Heart left ventricle (tissue), 16 donors: ENCODE data around the gene MED31. TPM values are rescaled to one million over a fixed set of nuclear protein-coding genes. Genes with fewer than 3 reads are reported as not detected.

Experiments used
- ATAC-seq, 4 donors: fragments of 200-7000 bp; cut with Tn5 transposase; one replicate each; pipeline ENCODE4 v1.9.1; 2020 to 2022; ENCODE audit warnings: moderate library complexity in 4 of 4, mild to moderate bottlenecking in 3 of 4, moderate number of reproducible peaks in 1 of 4
- DNase-seq, 5 donors: peaks; one replicate each; pipeline ENCODE4 v3.0.0-alpha.2; 2020
- H3K27ac ChIP-seq, 12 donors: fragments of 200-600 bp; sonication (generic) in 4 of 12; one replicate each; pipeline versions ENCODE4 v1.5.0 to v1.8.0; 2016 to 2022; ENCODE audit warnings: mild to moderate bottlenecking in 2 of 12
- H3K27me3 ChIP-seq, 9 donors: fragments of 200-600 bp; sonication (generic) in 2 of 9; one replicate each; pipeline versions ENCODE4 v1.5.1 to v1.8.0; 2016 to 2022; ENCODE audit warnings: mild to moderate bottlenecking in 3 of 9
- H3K36me3 ChIP-seq, 9 donors: fragments of 200-600 bp; sonication (generic) in 2 of 9; one replicate each; pipeline versions ENCODE4 v1.5.0 to v1.8.0; 2018 to 2022; ENCODE audit warnings: mild to moderate bottlenecking in 2 of 9
- H3K4me1 ChIP-seq, 12 donors: fragments of 200-600 bp; sonication (generic) in 4 of 12; one replicate each; pipeline versions ENCODE4 v1.5.0 to v1.8.0; 2016 to 2022; ENCODE audit warnings: mild to moderate bottlenecking in 3 of 12
- H3K4me3 ChIP-seq, 12 donors: fragments of 200-600 bp; sonication (generic) in 4 of 12; one replicate each; pipeline versions ENCODE4 v1.5.0 to v1.8.0; 2017 to 2022; ENCODE audit warnings: mild to moderate bottlenecking in 9 of 12, moderate library complexity in 4 of 12
- H3K9me3 ChIP-seq, 12 donors: fragments of 200-600 bp; sonication (generic) in 4 of 12; one replicate each; pipeline versions ENCODE4 v1.5.0 to v1.8.0; 2016 to 2022; ENCODE audit warnings: mild to moderate bottlenecking in 1 of 12
- POLR2A ChIP-seq, 2 donors: fragments of 450-650 bp; IDR thresholded peaks; one replicate each; pipeline ENCODE4 v1.6.1; 2017; ENCODE audit warnings: antibody characterized with exemption in 2 of 2, mild to moderate bottlenecking in 2 of 2, moderate library complexity in 2 of 2
- WGBS, 4 donors: extraction: QIAGEN DNeasy Blood & Tissue Kit in 2 of 4; methylation state at CpG; one replicate each; pipeline versions ENCODE4 v1.1.5 to v1.1.7; 2013 to 2018; 5-methylcytosine and 5-hydroxymethylcytosine counted together
- intact Hi-C, 10 donors: fragments of 100-400 bp; cut with DNase I; formaldehyde crosslinking; loops; one replicate each; pipeline versions ENCODE4 v1.11.1 to v1.14.2; 2022
- polyA plus RNA-seq, 2 donors: library from polyadenylated mRNA; stranded (reverse); fragments of 200-250 nt; gene quantifications; one replicate each; pipeline ENCODE4 v1.2.3, GENCODE V29; 2013
- total RNA-seq, 9 donors: library from RNA; depleted of rRNA in 2 of 9; stranded (reverse); fragments of >200 nt in 2 of 9; fragmentation: NEBNext Ultra II Directional in 3 of 9; extraction: Animal tissue kit (Norgen Biotek cat#: 25700) in 3 of 9; gene quantifications; one replicate each; pipeline versions ENCODE4 v1.1.0 to v1.2.4, GENCODE V29; 2016 to 2023
- TF ChIP-seq, protein P1 (sequence below), 12 donors: fragments of 200-600 bp; sonication (generic) in 4 of 12; IDR thresholded peaks; one replicate each; pipeline versions ENCODE4 v1.5.0 to v1.8.0; 2018 to 2022; ENCODE audit warnings: antibody characterized with exemption in 12 of 12, mild to moderate bottlenecking in 5 of 12
- donor health status: ischemic (EF 13 %, LVEDD 7.1; RV severe dilation, severe dysfunction).
- donor health status: healthy with polysubstance abuse.
- donor health status: DM: no; HTN: yes; CAD: no.
- donor health status: DM: no; HTN: no; CAD: no.
- donor health status: ischemic (EF 25% LVEDD 6.9; RV normal size, moderate dysfunction).
- donor health status: ischemic (EF 25% LVEDD 5.7; RV mildly dilated, moderate dysfunction).
- donor health status: healthy.
- donor health status: DM: yes; HTN: yes; CAD: no.
- donor health status: ischemic (EF 35%, LVEDD 5.7; RV mildly dilated, moderate dysfunction).
- donor health status: nonischemic (EF 11% LVEDD 7.7; RV severe dilation, severe dysfunction).
- donor health status: DM: yes; HTN: yes; CAD: no.
- donor health status: PGD.
- donor health status: ischemic (EF 29% LVEDD 5.4; RV normal size, mild dysfunction).
- donor health status: nonischemic (EF 23%, LVEDD 6.1; RV moderate dilation, normal function).

MED31 gene
- total and polyA plus RNA-seq, 11 donors: 5.4 to 20.9 (median 13.9) TPM

DNA sequence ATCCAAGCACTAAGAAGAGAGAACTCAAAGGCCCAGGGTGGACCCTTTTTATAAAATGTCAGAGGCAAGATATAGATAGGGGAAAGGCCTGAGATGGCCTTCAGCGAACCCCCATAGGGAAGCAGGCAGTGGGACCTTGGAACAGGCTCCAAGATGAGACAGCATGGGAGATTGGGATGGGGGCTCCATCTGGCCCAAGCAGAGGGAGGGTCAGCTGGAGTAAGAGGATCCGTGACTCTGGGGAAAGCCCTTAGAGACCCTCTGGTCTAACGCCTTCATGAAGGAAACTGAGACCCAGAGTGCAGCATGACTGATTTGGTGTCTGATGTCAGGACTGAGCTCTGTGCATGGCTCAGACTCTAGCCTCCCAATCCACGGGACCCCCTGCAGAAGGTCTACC is 30.9 kb upstream of the MED31 start:
- no peak for ATAC-seq
- H3K4me3 ChIP-seq: no peak overlapping the region
- WGBS, 4 donors: 87 to 91% (median 87%) methylated on average over 4 of the region's 4 CpGs

DNA sequence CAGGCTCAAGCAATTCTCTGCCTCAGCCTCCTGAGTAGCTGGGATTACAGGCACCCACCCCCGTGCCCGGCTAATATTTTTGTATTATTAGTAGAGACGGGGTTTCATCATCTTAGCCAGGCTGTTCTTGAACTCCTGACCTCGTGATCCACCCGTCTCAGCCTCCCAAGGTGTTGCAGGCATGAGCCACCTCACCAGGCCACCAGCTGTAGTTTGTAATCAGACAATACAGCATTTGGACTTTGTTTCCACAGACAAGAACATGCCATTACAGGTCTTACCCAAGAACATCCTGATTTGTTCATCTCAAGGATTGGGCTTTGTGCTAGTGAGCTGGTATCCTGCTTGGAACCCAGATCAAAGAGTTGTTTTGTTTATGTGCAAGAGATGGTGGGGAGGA is 30.3 kb upstream of the MED31 start:
- Histone ChIP-seq H3K9me3 (no peaks in the 10 kb centered on the region), H3K36me3 (no peaks in the 10 kb centered on the region), H3K4me3 (no peak overlapping the region), H3K27ac (no peak overlapping the region), H3K27me3 (peaks cover 0 to 37% (median 5%) of the 10 kb centered on the region in 9 donors), H3K4me1 (no peaks in the 10 kb centered on the region)
- 69 to 86% (median 83%) methylated on average over 5 of the region's 5 CpGs for WGBS, 4 donors
- TF ChIP-seq, protein P1, sequence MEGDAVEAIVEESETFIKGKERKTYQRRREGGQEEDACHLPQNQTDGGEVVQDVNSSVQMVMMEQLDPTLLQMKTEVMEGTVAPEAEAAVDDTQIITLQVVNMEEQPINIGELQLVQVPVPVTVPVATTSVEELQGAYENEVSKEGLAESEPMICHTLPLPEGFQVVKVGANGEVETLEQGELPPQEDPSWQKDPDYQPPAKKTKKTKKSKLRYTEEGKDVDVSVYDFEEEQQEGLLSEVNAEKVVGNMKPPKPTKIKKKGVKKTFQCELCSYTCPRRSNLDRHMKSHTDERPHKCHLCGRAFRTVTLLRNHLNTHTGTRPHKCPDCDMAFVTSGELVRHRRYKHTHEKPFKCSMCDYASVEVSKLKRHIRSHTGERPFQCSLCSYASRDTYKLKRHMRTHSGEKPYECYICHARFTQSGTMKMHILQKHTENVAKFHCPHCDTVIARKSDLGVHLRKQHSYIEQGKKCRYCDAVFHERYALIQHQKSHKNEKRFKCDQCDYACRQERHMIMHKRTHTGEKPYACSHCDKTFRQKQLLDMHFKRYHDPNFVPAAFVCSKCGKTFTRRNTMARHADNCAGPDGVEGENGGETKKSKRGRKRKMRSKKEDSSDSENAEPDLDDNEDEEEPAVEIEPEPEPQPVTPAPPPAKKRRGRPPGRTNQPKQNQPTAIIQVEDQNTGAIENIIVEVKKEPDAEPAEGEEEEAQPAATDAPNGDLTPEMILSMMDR (IDR thresholded peaks at IDR 0.05): no peak
- TF ChIP-seq POLR2A (IDR thresholded peaks at IDR 0.05): no peak
- intact Hi-C loops: no loop called here
- no peak for ATAC-seq
- DNase-seq: no peak

More for the DNA sequence above, 30.9 kb upstream of the MED31 start:
- Histone ChIP-seq H3K36me3 (no peaks in the 10 kb centered on the region), H3K9me3 (no peaks in the 10 kb centered on the region), H3K27ac (no peak overlapping the region), H3K27me3 (peaks cover 0 to 30% (median 5%) of the 10 kb centered on the region in 9 donors), H3K4me1 (no peaks in the 10 kb centered on the region)
- intact Hi-C loops: no loop called here
- DNase-seq: no peak
- TF ChIP-seq POLR2A (IDR thresholded peaks at IDR 0.05): no peak

DNA sequence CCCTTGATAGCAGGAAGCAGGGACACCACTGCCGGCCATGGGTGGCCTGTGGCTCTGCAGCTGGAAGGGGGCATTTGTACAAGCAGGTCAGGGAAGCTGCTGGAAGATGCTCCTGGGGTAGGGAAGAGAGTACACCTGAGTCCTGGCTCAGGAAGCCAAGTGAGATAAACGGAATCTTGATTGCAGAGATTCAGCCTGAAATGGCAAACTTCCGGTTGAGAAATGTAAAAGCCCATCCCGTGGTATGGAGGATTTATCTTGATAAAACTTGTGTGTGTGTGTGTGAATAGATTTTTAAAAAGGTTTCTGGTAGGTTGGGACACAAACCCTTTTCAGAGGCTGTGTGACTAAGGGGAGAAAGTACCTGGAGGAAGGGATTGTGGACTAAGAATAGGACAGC is 29.8 kb upstream of the MED31 start:
- Histone ChIP-seq H3K27me3 (peaks cover 0 to 41% (median 5%) of the 10 kb centered on the region in 9 donors), H3K27ac (no peak overlapping the region), H3K36me3 (no peaks in the 10 kb centered on the region), H3K9me3 (no peaks in the 10 kb centered on the region), H3K4me3 (no peak overlapping the region), H3K4me1 (no peaks in the 10 kb centered on the region)
- intact Hi-C loops: no loop called here
- DNase-seq: no peak
- WGBS, 4 donors: 58 to 70% (median 61%) methylated on average over 4 of the region's 4 CpGs
- no peak for ATAC-seq
- TF ChIP-seq POLR2A (IDR thresholded peaks at IDR 0.05): no peak
- TF ChIP-seq, protein P1 (IDR thresholded peaks at IDR 0.05): no peak

DNA sequence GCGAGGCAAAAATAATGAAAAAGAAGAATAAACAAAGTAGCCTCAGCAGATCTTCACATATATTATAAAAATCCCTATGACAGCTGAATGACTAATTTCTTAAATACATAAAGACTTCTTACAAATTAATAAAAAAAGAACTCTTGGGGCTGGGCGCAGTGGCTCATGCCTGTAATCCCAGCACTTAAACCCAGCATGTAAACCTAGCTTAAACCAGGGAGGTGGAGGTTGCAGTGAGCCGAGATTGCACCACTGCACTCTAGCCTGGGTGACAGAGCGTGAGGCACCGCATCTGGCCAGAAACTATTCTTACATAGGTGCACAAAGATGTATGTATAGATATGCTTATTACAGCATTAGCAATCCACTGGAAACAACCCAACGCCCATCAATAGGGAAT is 27.8 kb upstream of the MED31 start:
- Histone ChIP-seq H3K27ac (no peak overlapping the region), H3K36me3 (no peaks in the 10 kb centered on the region), H3K27me3 (peaks cover 0 to 29% (median 5%) of the 10 kb centered on the region in 9 donors), H3K9me3 (no peaks in the 10 kb centered on the region), H3K4me1 (no peaks in the 10 kb centered on the region), H3K4me3 (no peak overlapping the region)
- no peak for DNase-seq
- WGBS, 4 donors: 78 to 81% (median 79%) methylated on average over 6 of the region's 6 CpGs
- intact Hi-C loops: no loop called here
- no peak for ATAC-seq
- no peak for TF ChIP-seq POLR2A (IDR thresholded peaks at IDR 0.05)
- TF ChIP-seq, protein P1 (IDR thresholded peaks at IDR 0.05): no peak

DNA sequence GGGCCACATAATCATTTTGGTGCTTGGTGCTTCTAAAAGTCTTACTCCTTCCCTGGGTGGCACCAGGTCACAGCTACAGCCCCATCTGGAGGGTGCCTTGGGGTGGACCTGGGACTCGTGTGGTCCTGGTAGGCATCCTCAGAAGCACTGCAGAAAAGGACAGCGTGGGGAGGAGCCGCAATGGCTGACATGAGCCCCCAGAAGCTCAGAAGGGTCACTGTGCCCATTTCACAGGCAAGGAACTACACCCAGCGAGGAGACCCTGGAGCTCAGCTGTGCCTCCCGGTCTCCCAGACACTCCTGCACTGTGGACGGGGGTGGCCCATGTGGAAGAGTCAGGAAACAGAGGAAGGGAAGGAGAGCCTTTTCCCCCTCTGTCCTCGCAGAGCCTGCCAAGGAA is 26.5 kb upstream of the MED31 start:
- Histone ChIP-seq H3K4me3 (no peak overlapping the region), H3K27ac (no peak overlapping the region), H3K27me3 (peaks cover 0 to 37% (median 5%) of the 10 kb centered on the region in 9 donors), H3K36me3 (no peaks in the 10 kb centered on the region), H3K4me1 (no peaks in the 10 kb centered on the region), H3K9me3 (no peaks in the 10 kb centered on the region)
- ATAC-seq (no peak), DNase-seq (no peak)
- intact Hi-C loops: no loop called here
- 62 to 68% (median 66%) methylated on average over 6 to 7 of the region's 7 CpGs for WGBS, 4 donors
- TF ChIP-seq POLR2A (IDR thresholded peaks at IDR 0.05): no peak
- TF ChIP-seq, protein P1 (IDR thresholded peaks at IDR 0.05): no peak
